DMS114 treated with DMSO at 0.1 percent for 48 hours (cell line): ENCODE measurements around the gene ORC5.
"Not testable (repeated sequence)": the region's sequence is repeated elsewhere in the genome, so short reads cannot be mapped to it uniquely, and the experiment has no call there.

Source experiments
- DNase-seq: peaks from one replicate; lab custom pipeline; 2025; ENCODE audit not compliant: unreplicated experiment; lab: John Stamatoyannopoulos, UW

The ORC5 gene

GRCh38 chr7:104207731-104208420 is at the start of gene ORC5:
Gene ORC5, minus strand, starts transcription at chr7:104208013. Its CDS starts 109 bp downstream, at chr7:104207904.
- peak; percentile 72 for DNase-seq

DNA sequence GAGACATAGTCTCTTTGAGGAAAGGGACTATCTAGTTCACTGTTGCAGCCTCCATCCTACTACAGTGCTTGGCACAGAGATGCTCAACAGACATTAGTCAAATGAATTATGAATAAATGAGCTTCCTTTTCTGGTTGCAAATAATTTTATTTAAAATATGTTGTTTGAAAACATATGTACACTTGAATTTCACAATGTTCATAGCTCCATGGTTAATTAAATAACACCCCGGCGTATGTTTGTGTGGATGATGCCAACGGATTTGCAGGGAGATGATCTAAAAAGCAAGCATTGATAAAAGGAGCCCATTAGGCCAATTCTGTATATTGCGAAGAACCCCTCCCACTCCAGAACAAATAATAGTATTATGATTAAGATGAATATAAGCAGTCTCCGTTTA is 47.8 kb upstream of the ORC5 start:
- no peak for DNase-seq

- no peak for DNase-seq
These were observed 47.4 kb upstream of the ORC5 start for GRCh38 chr7:104255194-104255593.

DNA sequence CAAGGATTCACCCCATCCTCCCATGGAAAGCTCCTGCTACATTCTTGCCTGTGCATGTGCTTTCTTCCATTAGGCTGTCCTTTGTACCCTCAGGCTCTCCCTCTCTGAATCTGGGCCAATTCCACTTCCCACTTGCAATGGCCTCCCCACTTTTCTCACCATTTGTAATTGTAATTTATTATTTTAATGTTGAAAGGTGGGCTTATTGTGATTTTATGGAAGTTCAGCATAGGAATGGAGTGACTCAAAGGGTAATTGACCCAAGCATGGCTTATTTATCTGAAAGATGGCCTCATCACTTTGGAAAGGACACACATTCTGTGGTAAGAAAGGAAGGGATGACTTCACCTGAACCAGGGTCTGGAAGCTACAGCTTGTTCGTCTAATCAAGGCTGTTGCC is 46.9 kb upstream of the ORC5 start:
- no peak for DNase-seq

- DNase-seq: peak; percentile 16
These were observed 44.8 kb upstream of the ORC5 start for GRCh38 chr7:104252409-104253134.

DNA sequence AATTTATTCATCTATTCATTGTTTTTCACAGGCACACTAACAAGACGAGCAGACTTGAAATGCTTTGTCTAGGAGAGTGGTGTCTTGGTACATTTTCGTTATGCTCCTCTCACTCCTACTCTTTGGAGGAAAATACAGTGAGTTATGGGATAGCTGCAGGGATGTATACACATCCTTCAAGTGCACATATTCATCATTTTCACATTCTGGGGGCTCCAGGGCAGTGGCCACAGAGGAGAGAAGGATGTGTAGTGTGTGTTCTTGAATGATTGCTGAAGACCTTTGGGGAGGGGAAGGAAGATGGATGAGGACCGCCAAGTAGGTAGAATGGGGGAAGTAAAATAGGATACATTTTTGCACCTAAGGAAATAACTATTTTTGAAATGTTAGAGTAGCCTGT is 34.8 kb upstream of the ORC5 start:
- DNase-seq: no peak

GRCh38 chr7:104241538-104242209 is 33.9 kb upstream of the ORC5 start:
- DNase-seq: no peak

DNA sequence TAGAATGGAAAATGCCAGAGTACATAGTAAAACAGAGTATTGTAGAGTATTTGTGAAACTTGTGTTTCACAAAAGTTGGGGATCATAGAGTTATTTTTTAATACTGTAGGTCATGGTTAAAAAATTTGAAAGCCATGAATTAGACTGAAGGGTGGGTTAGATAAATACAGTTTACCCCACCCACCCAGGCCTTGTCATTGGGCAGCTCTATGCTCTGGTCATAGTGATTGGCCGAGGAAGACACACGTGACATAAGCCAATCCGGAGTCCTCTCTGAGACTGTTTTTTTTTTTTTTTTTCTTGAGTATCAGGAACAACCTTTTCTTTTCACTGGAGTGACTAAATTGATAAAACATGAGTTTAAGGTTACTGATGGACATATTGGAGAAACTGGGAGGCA is 33.3 kb upstream of the ORC5 start:
- no peak for DNase-seq

DNA sequence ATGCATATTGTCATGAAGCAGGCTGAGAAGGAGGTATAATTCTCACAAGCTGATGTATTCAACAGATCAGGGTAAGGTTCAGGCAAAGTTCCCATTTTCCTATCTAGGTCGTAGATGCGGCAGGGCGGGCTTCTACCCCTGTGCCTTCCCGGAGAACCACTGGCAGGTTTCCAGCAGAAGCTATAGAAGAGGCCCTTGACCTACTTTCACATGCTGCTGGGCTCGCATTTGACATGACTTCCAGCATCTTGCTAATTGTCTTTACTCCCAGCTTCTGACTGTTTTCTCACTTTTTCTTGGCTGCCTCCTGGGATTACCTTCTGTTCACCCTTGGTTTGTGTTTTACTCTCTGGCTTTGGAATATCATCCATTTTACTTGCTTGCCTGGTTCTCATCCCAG is 32.6 kb upstream of the ORC5 start:
- DNase-seq: no peak

- DNase-seq: not testable (repeated sequence)
These were observed 27.2 kb upstream of the ORC5 start for GRCh38 chr7:104234990-104235389.

DNA sequence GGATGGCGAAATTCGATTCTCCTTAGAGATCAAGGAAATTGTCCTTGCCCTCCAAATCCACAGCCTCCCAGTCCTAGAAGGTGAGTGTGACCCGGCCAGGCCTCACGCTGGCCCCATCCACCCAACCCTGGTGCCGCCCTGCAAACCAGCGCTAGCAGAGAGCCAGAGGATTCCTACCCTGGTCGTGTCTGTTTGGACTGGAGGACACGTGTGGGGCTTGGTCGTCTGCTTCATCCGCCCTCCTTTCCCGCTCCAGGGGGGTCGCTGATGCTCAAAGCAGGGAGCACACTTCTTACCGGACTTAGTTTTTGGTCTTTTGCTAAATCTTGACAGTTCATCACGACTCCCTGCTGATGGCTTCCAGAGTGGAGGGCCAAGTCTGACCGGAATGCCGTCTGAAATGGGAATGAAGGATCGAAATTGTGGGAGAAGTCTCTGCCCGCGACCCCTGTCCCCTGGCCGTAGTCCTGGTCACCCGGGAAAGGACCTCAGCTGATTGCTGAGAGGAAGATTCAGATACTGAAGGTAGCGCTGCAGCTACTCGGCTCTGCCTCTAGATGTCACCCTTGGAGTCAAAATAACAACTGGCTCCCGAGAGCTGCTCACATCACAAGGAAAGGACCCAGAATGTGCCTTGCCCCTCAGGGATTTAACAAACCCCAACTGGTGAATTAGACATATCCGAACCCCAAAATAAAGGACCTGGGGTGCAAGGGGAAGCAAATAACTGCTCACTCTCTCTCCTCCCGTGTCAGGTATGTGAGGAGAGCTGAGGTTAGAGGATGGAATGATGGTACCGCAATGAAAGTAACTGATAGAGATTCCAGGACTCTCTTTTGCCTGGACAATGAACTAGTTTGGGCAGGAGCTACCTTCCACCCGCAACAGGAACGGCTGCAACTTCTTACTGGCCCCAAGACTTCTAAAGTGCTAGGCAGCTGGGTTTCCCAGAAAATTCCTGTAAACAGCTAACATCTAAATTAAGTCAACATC is 23.5 kb upstream of the ORC5 start:
- peak; percentile 33 for DNase-seq

DNA sequence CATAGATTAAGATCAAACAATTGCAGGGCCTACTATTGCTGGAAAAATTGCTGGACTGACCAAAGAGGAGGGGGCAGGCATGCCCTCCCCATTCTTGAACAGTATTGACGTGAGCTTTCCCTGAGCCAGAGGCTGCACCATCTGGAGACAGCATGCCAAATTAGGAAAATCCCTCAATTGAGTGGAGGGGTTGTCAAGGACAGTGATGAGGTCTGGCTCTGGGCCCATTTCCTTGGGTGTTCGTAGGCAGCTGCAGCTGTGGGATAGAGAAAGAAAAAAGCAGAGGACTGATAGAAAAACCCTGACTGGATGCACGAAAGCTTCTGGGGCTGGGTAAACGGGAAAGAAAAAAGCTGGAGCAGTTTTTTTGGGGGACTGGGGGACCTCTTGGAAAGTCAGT is 22.8 kb upstream of the ORC5 start:
- no peak for DNase-seq

- no peak for DNase-seq
These were observed 20.6 kb upstream of the ORC5 start for GRCh38 chr7:104228442-104228841.

- no peak for DNase-seq
These were observed 17.6 kb upstream of the ORC5 start for GRCh38 chr7:104225451-104225850.

DNA sequence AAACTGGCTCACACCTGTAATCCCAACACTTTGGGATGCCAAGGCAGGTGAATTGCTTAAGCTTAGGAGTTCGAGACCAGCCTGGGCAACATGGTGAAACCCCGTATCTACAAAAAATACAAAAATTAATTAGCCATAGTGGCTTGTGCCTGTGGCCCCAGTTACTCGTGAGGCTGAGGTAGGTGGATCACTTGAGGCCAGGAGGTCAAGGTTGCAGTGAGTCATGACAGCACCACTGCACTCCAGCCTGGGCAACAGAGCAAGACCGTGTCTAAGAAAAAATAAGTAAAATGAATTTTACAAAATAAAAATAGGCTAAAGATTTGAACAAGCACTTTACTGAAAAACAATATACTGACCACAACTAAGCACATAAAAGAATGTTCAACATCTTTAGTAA is 9.8 kb upstream of the ORC5 start:
- DNase-seq: no peak

GRCh38 chr7:104209063-104209462 is 1.2 kb upstream of the ORC5 start:
- DNase-seq: no peak

DNA sequence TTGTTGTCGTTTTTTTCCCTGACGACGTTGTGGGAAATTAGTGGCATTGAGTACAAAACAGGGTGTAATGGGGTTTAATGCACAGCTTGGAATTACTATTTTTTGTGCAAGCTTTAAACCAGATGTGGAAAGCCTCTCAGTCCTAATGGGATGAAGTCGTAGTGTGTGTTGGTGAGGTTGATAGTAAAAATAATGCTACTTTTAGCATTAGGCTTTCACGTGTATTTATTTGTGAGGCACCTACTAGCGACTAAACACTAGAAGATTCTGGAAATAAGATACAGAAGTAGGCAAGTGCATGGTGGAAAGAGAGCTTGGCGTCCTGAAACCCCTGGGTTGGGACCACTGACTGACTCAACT is 588 bp upstream of the ORC5 start:
- DNase-seq: no peak

DNA sequence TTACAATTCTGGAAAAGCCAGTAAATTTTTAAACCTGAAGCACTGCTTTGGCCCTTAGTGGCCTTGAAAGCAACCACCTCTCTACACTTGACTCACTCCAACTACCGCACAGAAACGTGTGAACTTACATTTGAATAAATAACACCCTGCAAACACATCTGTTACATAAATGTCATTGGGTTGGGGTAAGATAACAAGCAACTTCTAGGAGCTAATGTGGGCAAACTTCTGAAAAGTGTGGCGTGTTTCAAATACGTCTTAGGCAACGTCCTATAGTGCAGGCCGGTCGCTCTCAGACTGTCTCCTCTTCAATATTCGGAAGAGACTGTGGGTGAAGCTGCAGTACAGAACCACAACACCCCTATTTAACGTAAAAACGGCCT is 474 bp downstream of the ORC5 start:
- no peak for DNase-seq

GRCh38 chr7:104206841-104207240 is 972 bp downstream of the ORC5 start:
- no peak for DNase-seq

GRCh38 chr7:104198673-104199278 is 9.0 kb downstream of the ORC5 start:
- no peak for DNase-seq

GRCh38 chr7:104196161-104196560 is 11.7 kb downstream of the ORC5 start:
- DNase-seq: no peak
